Mammary epithelial cell (primary cell): Measurements from ENCODE around the gene RPL27A.

Experiments
- CTCF ChIP-seq, 2 donors: IDR thresholded peaks in 1 of 2; conservative IDR thresholded peaks in 1 of 2; 2 replicates each; pipeline ENCODE4 v1.5.1; 2011 to 2012; ENCODE audit warnings: inconsistent platforms in 2 of 2, low read length in 2 of 2, mild to moderate bottlenecking in 2 of 2, control low read depth in 1 of 2, low read depth in 1 of 2; ENCODE audit not compliant: insufficient read depth in 1 of 2; ENCODE audit errors: extremely low read depth in 1 of 2
- EZH2 ChIP-seq: IDR thresholded peaks from 2 replicates; pipeline ENCODE4 v1.6.1; 2012; ENCODE audit warnings: low read length, inconsistent platforms, borderline replicate concordance

- TF ChIP-seq CTCF (conservative IDR thresholded peaks at IDR 0.05 in 1 of 2, IDR thresholded peaks at IDR 0.05 in 1 of 2; ENCODE audit: extremely low read depth in 1 of 2, insufficient read depth in 1 of 2, low read depth in 1 of 2, low read length in 2 of 2) (no peak), EZH2 (no peak)
These were observed 10.9 kb upstream of the RPL27A start for GRCh38 chr11:8671651-8672062.
